HG03439 (cell line): ENCODE data around the gene IGF2.

ENCODE experiments used
- ATAC-seq: cut with Tn5 transposase; IDR thresholded peaks from one replicate; pipeline ENCODE4 v1.9.1; 2021; ENCODE audit warnings: mild to moderate bottlenecking, moderate library complexity; ENCODE audit not compliant: unreplicated experiment

The IGF2 gene

DNA sequence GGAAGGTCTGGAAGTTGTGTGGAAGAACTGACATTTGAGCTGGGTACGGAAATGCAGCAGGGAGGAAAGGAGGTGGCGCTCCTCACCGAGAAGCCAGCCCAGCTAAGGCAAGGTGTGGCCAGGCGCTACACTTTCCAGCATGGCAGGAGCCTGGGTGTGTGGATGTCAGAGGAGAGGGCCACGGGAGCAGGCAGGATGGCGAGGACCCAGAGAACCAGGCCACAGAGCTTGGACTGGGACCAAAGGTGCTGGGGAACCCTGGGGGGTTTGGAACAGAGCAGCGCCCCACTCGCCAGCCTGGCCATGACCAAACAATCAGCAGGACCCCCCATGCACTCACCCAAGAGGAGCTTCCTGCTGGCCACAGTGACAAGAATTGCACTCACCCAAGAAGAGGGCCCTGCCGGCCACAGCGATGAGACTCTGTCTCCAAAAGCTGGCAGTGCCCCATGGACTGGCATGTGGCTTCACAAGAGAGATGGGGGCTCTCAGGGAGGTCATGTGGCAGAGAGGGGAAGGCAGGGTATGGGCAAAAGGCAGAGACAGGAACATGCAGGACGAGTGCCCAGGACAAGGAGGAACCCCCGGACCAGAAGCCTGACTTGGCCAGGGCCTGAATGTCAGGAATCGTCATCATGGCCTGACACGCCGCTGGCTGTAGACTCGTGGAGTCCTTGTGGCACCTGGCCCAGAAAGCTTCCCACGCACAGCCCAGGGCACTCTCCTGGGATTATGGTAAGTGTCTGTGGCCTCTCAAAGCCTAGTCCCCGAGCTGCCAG lies 45.4 kb downstream of the IGF2 start:
- no peak for ATAC-seq

DNA sequence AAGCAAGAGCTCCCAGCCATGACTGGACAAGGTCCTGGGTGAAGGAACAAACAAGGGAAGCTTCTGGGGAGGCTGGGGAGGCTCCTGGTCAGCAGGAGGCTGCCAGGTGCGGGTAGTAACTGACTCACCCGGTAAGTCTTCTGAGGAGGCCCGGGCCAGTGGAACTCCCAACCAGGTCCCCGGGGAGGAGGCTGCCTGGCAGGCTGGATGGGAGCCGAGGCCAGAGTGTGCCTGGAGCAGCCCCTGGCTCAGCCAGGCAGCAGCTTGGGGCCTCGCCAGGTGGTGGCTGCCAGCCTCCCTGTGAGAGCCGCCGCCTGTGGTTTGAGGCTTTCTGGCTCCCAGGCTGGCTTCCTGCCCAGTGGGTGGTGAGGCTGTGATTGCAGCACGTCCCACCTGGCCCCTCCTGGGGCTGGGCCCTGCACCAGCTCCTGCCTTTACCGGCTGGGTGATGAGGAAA lies 46.2 kb downstream of the IGF2 start:
- no peak for ATAC-seq

DNA sequence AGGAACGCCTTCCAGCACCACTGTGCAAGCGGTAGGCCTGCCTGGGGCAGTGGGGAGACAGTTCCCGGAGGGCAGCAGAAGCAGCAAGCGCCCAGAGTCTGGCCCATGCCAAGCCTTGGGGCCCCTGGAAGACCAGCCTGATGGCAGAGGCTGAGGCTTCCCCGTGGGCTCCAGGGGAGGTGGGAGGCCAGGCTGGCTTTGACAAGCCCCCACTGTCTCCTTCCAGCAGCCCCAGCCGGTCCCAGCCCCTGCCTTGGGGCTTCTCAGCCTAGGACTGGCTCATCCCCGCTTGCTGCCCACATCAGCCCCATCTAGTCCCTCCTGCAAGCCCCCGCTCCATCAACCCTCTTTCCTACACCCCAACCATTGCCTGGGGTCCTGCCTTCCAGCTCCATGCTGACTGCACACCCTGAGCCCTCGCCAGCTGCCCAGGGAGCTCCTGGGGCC lies 46.7 kb downstream of the IGF2 start:
- ATAC-seq: no peak

DNA sequence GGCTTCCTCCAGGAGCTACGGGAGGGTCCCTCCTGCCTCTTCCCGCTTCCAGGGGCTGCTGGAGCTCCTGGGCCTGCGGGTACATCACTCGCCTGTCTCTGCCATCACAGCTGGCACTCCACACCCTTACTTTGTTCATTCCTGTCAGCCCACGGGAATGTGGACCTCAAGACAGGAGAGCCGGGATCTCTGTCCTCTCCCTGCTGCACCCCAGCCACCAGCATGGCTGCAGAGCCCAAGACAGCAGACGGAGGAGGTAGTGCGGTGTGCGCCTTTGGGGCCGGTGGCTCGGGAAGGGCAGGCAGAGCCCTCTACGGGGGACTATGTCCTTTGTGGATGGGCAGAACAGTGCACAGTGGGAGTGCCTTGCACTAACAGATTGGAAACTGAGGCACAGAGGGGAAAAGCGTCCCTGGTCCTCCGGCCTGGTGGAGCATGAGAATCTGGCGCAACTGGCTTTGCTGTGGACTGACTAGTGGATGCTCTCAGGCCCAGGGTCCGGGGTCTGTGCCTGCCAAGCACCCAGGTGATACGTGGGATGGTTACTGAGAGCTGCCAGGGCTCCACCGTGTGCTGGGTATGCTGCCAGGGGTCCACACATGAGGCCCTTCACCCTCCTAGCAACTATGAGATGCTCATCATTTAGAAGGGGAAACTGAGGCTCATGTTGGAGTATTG lies 47.3 kb downstream of the IGF2 start:
- no peak for ATAC-seq

DNA sequence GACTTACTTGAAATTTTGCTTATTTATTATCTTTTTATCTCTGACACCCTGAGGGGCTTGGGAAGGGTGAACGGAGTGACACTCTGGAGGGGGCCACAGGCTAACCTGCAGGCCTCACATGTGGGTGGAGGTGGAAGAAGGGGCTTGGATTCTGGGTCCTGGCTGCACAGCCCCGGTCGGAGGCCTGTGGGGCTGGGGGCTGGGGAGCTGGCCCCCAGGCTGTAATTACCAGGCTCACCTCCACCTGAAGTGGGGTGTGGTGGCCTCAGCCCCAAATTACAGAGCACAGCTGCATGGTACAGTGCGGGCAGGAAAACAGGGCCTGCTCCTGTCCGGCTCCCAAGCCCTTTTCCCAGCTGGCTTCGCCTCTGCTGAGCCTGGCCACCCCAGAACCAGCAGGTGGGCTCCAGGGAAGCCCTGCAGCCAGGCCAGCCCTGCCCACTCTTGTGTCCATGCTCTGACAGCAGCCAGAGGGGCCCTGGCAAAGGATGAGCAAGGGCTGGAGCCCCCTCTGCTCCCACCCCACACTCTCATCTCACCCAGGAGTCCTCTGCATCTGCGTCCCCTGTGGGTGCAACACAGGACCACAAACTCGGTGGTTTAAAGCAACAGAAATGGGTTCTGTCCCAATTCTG lies 48.0 kb downstream of the IGF2 start:
- ATAC-seq: no peak

DNA sequence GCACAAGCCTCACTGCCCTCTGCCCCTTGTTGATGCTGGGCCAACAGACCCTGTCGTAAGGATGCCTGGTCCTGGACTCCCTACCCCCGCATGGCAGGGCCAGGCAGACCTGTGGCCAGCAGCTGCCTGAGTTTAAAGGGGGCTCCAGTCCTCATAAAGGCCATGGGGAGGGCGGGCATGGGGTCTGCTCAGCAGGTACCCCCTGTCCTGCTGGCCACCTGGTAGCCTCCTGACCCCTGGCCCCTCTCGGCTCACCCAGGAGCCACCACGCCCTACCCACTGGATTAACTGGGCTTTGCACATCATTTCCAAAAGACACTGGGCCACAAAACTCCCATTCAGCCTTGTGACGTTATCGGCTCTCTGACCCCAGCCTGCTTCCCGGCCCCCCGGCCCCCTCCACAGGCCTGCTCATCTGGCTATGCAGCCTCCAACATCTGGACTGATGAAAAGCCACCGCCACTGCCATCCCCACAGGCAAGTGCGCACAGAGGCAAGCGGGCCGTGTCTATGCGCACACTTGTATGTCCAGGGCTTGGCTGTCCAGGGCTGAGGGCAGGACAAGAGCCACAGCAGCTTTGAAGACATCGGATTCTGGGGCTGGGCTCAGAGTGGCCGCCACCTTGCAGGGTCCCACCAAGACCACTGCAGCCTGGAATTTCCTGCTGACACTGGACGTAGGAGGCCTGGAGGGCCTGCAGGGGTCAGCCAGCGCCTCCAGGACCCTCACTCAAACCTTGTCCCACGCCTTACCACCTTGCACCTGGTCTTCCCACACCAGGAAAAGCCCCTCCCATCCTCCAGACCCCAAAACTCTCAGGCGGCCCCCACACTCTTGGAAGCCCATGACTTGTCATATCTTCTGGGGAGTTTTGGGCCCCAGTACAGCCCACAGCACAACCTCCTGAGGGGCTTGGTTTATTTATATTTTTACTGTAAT lies 48.7 kb downstream of the IGF2 start:
- no peak for ATAC-seq

DNA sequence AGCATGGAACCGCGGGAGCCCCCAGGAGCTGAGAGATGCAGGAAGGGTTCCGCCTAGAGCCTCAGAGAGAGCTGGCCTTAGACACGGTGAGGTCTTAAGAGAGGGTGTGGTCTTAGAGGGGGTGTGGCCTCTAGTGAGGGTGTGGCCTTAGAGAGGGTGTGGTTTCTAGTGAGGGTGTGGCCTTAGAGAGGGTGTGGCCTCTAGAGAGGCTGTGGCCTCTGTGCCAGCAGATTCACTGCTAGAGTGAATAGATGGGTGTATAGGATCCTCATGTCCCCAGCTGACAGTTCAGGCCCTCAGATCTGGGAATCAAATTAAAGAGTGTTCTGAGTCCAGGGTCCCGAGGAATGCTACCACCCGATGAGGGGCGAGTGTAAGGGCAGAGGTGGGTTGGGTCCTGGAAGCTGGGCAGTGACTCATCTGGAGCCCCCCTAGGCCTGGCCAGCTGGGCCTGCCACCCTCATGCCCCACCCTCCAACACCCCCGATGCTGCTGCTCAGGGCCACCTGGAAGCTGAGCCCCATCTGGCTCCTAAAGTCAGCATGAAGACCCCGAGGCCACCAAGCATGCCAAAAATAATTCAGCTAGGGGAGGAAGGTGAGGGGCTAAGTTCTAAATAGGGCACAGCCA lies 49.5 kb downstream of the IGF2 start:
- ATAC-seq: no peak

DNA sequence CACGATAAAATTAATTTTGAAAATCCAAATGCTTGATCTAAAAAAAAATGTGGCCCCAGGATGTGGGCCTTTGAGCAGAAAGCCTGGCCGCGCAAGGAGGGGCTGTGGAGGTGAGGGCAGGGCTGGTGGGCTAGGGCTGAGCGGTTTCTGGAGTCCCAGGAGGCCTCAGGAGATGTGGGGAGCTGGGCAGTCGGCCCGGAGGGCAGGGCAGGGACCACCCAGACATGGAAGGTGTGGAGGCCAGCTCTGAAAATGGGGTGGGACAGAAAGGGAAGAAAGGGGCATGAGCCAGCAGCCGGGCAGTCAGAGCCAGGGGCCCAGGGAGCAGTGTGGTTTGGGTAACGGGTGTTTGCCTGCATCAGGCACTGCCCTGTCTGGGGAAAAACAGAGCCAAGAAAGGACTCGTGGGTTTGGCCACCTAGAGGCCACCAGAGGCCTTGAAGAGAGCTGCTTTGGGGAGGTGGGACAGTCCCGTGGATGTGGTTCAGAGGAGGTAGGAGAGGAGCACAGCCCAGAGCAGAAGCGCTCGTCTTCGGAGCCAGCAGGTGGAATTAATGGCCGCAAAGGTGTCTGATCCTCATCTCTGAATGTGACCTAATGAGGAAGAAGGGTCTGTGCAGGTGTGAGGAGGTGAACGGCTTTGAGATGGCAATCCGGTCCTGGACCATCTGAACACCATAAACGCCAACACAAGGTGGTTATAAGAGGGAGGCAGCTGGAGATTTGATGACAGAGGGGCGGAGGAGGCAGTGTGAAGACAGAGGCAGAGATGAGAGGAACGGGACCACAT lies 50.2 kb downstream of the IGF2 start:
- ATAC-seq: no peak

DNA sequence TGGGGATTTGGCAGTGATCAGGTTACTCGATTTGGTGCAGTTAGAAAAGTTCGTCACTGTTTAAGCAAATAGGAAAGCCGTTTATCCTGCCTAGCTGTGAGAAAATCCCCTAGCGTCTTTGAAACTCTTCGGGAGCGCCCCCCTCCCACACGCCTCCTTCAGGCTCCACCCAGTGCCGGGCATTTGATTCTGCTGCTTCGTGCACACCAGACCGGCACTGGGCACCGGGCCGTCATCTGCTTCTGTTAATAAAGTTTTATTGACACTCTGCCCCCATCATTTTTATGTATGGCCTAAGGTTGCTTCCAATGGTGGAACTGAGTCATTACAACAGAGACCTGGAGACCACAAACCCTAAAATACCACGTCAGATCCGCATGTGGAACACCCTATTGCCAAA lies 50.9 kb downstream of the IGF2 start:
- no peak for ATAC-seq

DNA sequence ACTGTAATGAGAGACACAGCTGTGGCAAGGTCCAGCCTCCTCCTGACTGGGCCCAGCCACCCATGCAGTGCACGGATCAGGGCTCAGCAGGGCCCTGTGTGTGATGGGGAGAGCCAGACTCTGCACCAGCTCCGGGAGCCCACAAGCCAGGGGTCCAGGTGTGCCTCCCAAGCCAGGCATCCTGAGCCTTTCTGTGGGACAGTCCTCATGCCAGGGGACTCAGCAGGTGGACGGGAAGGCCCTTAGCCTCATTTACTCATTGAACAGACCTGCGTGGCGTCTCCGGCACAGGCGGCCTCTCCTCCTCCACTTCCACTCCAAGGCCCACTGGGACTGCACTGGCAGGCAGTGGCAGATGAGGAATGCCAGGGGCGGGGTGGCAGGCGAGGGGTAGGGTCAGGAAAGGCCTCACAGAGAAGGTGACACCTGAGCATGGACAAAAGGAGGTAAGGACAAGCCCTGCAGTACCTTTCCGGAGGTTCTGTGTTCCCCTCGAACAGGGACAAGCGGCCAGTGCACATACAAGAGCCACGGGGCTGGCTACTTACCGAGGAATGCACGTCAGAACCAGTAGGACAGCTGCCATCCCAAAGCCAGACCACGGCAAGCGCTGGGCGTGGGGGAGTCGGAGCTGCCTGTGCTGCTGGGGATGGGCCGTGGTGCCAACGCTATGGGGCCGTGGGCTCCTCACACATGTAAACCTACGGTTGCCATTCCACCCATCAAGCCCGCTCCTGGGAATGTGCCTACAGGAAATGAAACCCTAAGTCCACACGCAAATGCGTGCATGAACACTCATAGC lies 52.7 kb downstream of the IGF2 start:
- no peak for ATAC-seq

DNA sequence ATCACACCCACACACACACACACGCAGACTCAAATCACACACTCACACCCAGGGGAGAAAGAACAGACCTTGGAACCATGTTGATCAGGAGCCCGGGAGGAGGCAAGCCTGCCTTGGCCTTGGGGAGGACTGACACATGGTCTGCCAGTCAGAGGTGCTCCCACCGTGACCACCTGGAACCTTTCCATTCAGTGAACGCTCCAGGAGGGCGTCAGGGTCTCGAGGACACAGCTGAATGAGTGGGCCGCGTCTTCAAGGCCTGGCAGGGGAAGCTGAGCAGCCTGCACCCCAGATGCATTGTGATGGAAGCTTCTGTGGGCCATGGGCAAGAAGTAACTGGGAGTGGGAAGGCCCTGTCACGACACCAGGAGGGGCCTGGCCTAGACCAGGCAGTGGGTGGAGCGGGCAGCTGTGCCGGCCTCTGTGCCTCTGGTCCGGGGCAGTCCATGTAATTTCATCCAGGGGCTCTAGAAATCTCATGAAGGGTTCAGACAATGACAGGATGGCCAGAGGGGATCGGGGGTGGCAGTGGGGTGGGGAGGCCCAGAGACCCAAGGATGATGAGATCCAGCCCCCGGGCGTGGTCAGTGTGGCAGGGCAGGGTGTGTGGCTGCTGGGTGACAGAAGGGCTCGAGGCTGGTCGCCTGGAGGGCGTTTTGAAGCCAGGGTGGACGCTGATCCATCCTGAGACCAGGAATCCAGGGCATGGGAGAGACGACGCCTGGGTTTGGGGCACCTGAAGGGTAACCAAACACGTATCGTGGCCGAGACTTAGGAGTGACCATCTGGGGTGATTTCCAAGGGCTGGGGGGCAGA lies 53.7 kb downstream of the IGF2 start:
- no peak for ATAC-seq

DNA sequence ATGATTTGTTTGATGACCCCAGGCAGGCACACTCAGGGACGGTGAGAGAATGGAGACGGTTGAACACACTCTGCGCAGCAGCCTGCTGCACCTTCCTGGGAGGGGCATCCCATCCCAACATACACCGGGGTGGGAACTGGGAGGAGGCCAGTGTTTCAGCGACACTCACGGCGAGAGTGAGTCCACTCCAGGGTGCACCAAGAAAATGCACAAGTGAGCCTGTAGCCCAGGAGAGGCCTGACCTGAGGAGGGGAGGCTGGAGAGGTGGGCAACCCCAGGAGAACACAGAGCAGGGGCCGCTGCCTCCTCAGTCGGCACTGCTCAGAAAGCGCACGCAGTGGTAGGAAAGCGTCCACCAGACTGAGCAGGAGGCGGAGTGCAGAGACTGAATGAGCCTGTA lies 54.5 kb downstream of the IGF2 start:
- no peak for ATAC-seq
